H1 (cell line): ENCODE measurements around the gene FRAT2. TPM values are rescaled to one million over a fixed set of nuclear protein-coding genes. Genes with fewer than 3 reads are reported as not detected.

Source experiments
- CTCF ChIA-PET: fragments of 300-600 bp; sonication (Branson Sonifier 250); formaldehyde crosslinking; loops from one replicate; lab custom pipeline; 2021; ENCODE audit not compliant: partially characterized antibody; lab: Charles Lee
- POLR2A ChIA-PET: fragments of 300-600 bp; sonication (Branson Sonifier 250); formaldehyde crosslinking; loops from one replicate; lab custom pipeline; 2021; ENCODE audit warnings: inconsistent platforms; ENCODE audit not compliant: partially characterized antibody; lab: Charles Lee
- DNase-seq, 2 experiments: peaks; one replicate each; pipeline versions ENCODE4 v3.0.0 to v3.0.0-alpha.2; 2010 to 2022; ENCODE audit warnings: low spot score in 2 of 2, low read depth in 1 of 2, mixed read lengths in 1 of 2
- FAIRE-seq: peaks from 2 replicates; lab custom pipeline; 2011; peaks lifted over from hg19 to GRCh38; lab: Jason Lieb, UNC
- H2AFZ ChIP-seq: 2 replicates; pipeline ENCODE4 v1.8.1; 2012; ENCODE audit warnings: low read length, inconsistent platforms
- H2AK5ac ChIP-seq: 2 replicates; pipeline ENCODE4 v1.6.1; 2013; ENCODE audit warnings: low read depth, low read length
- H2BK120ac ChIP-seq: replicated peaks from 2 replicates; pipeline ENCODE3; 2013; ENCODE audit warnings: low read depth, low read length, inconsistent platforms
- H2BK12ac ChIP-seq: 2 replicates; pipeline ENCODE4 v1.6.1; 2013; ENCODE audit warnings: low read depth, low read length
- H2BK15ac ChIP-seq: 2 replicates; pipeline ENCODE4 v1.6.1; 2013; ENCODE audit warnings: low read length
- H2BK20ac ChIP-seq: 2 replicates; pipeline ENCODE4 v1.6.1; 2013; ENCODE audit warnings: low read length
- H2BK5ac ChIP-seq: 2 replicates; pipeline ENCODE4 v1.6.1; 2013; ENCODE audit warnings: low read depth, low read length
- H3K14ac ChIP-seq: 2 replicates; pipeline ENCODE4 v1.6.1; 2013; ENCODE audit warnings: inconsistent platforms; ENCODE audit not compliant: insufficient read length
- H3K18ac ChIP-seq: 2 replicates; pipeline ENCODE4 v1.6.1; 2013; ENCODE audit warnings: low read length; ENCODE audit errors: extremely low read depth
- H3K23ac ChIP-seq: 2 replicates; pipeline ENCODE4 v1.6.1; 2013; ENCODE audit warnings: inconsistent platforms; ENCODE audit not compliant: insufficient read length
- H3K23me2 ChIP-seq: 2 replicates; pipeline ENCODE4 v1.6.1; 2013; ENCODE audit warnings: low read depth, low read length
- H3K27ac ChIP-seq: 2 replicates; pipeline ENCODE4 v1.6.1; 2011; ENCODE audit warnings: low read depth, low read length, inconsistent platforms
- H3K27me3 ChIP-seq, 4 experiments: replicated peaks in 1 of 4; 1 replicate in 1 of 4; 2 replicates in 3 of 4; pipeline versions ENCODE4 v1.6.1 to v1.8.1; 2011 to 2013; ENCODE audit warnings: low read length in 3 of 4, mild to moderate bottlenecking in 3 of 4, inconsistent platforms in 2 of 4, mixed read lengths in 2 of 4, moderate library complexity in 1 of 4; ENCODE audit not compliant: control insufficient read depth in 3 of 4, insufficient read depth in 3 of 4; ENCODE audit errors: extremely low read depth in 1 of 4
- H3K36me3 ChIP-seq, 4 experiments: 2 replicates each; pipeline versions ENCODE4 v1.6.1 to v1.8.1; 2011 to 2013; ENCODE audit warnings: mild to moderate bottlenecking in 4 of 4, low read length in 3 of 4, moderate library complexity in 2 of 4, control low read depth in 1 of 4, inconsistent platforms in 1 of 4; ENCODE audit not compliant: insufficient read depth in 4 of 4, control insufficient read depth in 2 of 4
- H3K4ac ChIP-seq: replicated peaks from 2 replicates; pipeline ENCODE3; 2013; ENCODE audit warnings: low read length, low read depth, mixed read lengths, inconsistent platforms; ENCODE audit not compliant: insufficient read length
- H3K4me1 ChIP-seq, 4 experiments: replicated peaks in 1 of 4; 1 replicate in 1 of 4; 2 replicates in 3 of 4; pipeline versions ENCODE4 v1.6.1 to v1.8.1; 2011 to 2013; ENCODE audit warnings: low read length in 3 of 4, inconsistent platforms in 2 of 4, mixed read lengths in 1 of 4; ENCODE audit not compliant: insufficient read depth in 4 of 4, control insufficient read depth in 3 of 4
- H3K4me2 ChIP-seq, 2 experiments: 2 replicates each; pipeline versions ENCODE4 v1.6.1 to v1.8.1; 2011 to 2013; ENCODE audit warnings: low read depth in 2 of 2, low read length in 2 of 2, control low read depth in 1 of 2, inconsistent platforms in 1 of 2, mild to moderate bottlenecking in 1 of 2; ENCODE audit not compliant: insufficient read depth in 1 of 2
- H3K4me3 ChIP-seq, 4 experiments: fragments of 200-600, 300-600 bp in 1 of 4; sonication (generic), shearing (Covaris generic), sonication (Bioruptor Twin) in 1 of 4; 2 replicates each; pipeline versions ENCODE4 v1.5.1 to v1.8.1; 2011 to 2016; ENCODE audit warnings: low read length in 4 of 4, low read depth in 3 of 4, control low read depth in 2 of 4, inconsistent platforms in 2 of 4, mild to moderate bottlenecking in 2 of 4, mixed read lengths in 1 of 4, moderate library complexity in 1 of 4; ENCODE audit not compliant: insufficient read depth in 2 of 4; ENCODE audit errors: extremely low read depth in 1 of 4
- H3K56ac ChIP-seq: replicated peaks from 2 replicates; pipeline ENCODE3; 2013; ENCODE audit warnings: low read depth, mild to moderate bottlenecking, mixed read lengths, low read length, inconsistent platforms; ENCODE audit not compliant: insufficient read length
- H3K79me1 ChIP-seq: 2 replicates; pipeline ENCODE4 v1.6.1; 2013; ENCODE audit warnings: low read depth, low read length, control low read depth
- H3K79me2 ChIP-seq, 2 experiments: 2 replicates each; pipeline versions ENCODE4 v1.6.1 to v1.8.1; 2012 to 2013; ENCODE audit warnings: low read length in 2 of 2, mild to moderate bottlenecking in 2 of 2, inconsistent platforms in 1 of 2; ENCODE audit not compliant: insufficient read depth in 2 of 2, control insufficient read depth in 1 of 2
- H3K9ac ChIP-seq, 4 experiments: replicated peaks in 1 of 4; 1 replicate in 1 of 4; 2 replicates in 3 of 4; pipeline versions ENCODE4 v1.6.1 to v1.8.1; 2011 to 2013; ENCODE audit warnings: low read depth in 3 of 4, low read length in 3 of 4, control low read depth in 2 of 4, mild to moderate bottlenecking in 2 of 4, moderate library complexity in 2 of 4, inconsistent platforms in 1 of 4; ENCODE audit errors: extremely low read depth in 1 of 4
- H3K9me3 ChIP-seq, 2 experiments: 2 replicates each; pipeline versions ENCODE4 v1.6.1 to v1.8.1; 2012 to 2013; ENCODE audit warnings: mild to moderate bottlenecking in 2 of 2, moderate library complexity in 2 of 2, control low read depth in 1 of 2, inconsistent platforms in 1 of 2, low read depth in 1 of 2, low read length in 1 of 2, mixed read lengths in 1 of 2; ENCODE audit not compliant: insufficient read depth in 2 of 2
- H4K20me1 ChIP-seq, 2 experiments: replicated peaks in 1 of 2; 2 replicates each; pipeline versions ENCODE3 to v1.8.1; 2011 to 2013; ENCODE audit warnings: inconsistent platforms in 2 of 2, low read length in 2 of 2, mild to moderate bottlenecking in 1 of 2; ENCODE audit not compliant: insufficient read depth in 2 of 2, control insufficient read depth in 1 of 2
- H4K5ac ChIP-seq: 2 replicates; pipeline ENCODE4 v1.6.1; 2013; ENCODE audit warnings: low read length, low read depth, mixed read lengths, inconsistent platforms; ENCODE audit not compliant: insufficient read length
- H4K8ac ChIP-seq: 2 replicates; pipeline ENCODE4 v1.8.0; 2013; ENCODE audit warnings: mild to moderate bottlenecking, moderate library complexity, low read length, inconsistent platforms; ENCODE audit not compliant: insufficient read depth; ENCODE audit errors: extremely low read depth
- H4K91ac ChIP-seq: replicated peaks from 2 replicates; pipeline ENCODE3; 2013; ENCODE audit warnings: low read length, mixed read lengths, inconsistent platforms; ENCODE audit not compliant: insufficient read length
- ATF3 ChIP-seq: IDR thresholded peaks from 2 replicates; pipeline ENCODE4 v1.6.1; 2011; ENCODE audit warnings: low read depth, mild to moderate bottlenecking, low read length; ENCODE audit not compliant: insufficient read depth
- CBX5 ChIP-seq: fragments of 300-800, 300-1000 bp; sonication (generic); IDR thresholded peaks from 2 replicates; pipeline ENCODE4 v1.7.1; 2016; ENCODE audit warnings: antibody characterized with exemption, low read length, low read depth
- CHD2 ChIP-seq: IDR thresholded peaks from 2 replicates; pipeline ENCODE4 v1.6.1; 2012; ENCODE audit warnings: low read length, improper control_type of control experiment
- CREB1 ChIP-seq: IDR thresholded peaks from 2 replicates; pipeline ENCODE4 v1.6.1; 2012; ENCODE audit warnings: inconsistent platforms
- GTF2F1 ChIP-seq: IDR thresholded peaks from 2 replicates; pipeline ENCODE4 v1.6.1; 2012; ENCODE audit warnings: low read depth, low read length, improper control_type of control experiment, borderline replicate concordance
- NANOG ChIP-seq: IDR thresholded peaks from 2 replicates; pipeline ENCODE4 v1.6.1; 2011; ENCODE audit warnings: low read length, low read depth, mild to moderate bottlenecking, inconsistent platforms; ENCODE audit not compliant: insufficient read depth, poor library complexity, severe bottlenecking
- RAD21 ChIP-seq, 2 experiments: IDR thresholded peaks in 1 of 2; conservative IDR thresholded peaks in 1 of 2; 2 replicates each; pipeline ENCODE4 v1.6.1; 2011; ENCODE audit warnings: low read depth in 2 of 2, low read length in 2 of 2, improper control_type of control experiment in 1 of 2, inconsistent platforms in 1 of 2, mild to moderate bottlenecking in 1 of 2, moderate library complexity in 1 of 2
- SAP30 ChIP-seq: fragments of 300-600 bp; sonication (generic); IDR thresholded peaks from 2 replicates; pipeline ENCODE4 v1.7.1; 2012; ENCODE audit warnings: low read length, moderate library complexity, mild to moderate bottlenecking, inconsistent platforms; ENCODE audit not compliant: insufficient read depth, insufficient replicate concordance
- SIX5 ChIP-seq: IDR thresholded peaks from 2 replicates; pipeline ENCODE4 v1.6.1; 2011; ENCODE audit warnings: mild to moderate bottlenecking, low read depth, low read length
- SP1 ChIP-seq: IDR thresholded peaks from 2 replicates; pipeline ENCODE4 v1.6.1; 2011; ENCODE audit warnings: low read depth, low read length
- SRF ChIP-seq: IDR thresholded peaks from 2 replicates; pipeline ENCODE4 v1.6.1; 2011; ENCODE audit warnings: mild to moderate bottlenecking, low read depth, low read length, moderate library complexity
- TAF1 ChIP-seq: IDR thresholded peaks from 2 replicates; pipeline ENCODE4 v1.6.1; 2011; ENCODE audit warnings: mild to moderate bottlenecking, low read depth, low read length
- TEAD4 ChIP-seq: IDR thresholded peaks from 2 replicates; pipeline ENCODE4 v1.6.1; 2012; ENCODE audit warnings: low read depth, low read length, inconsistent platforms, mixed read lengths
- YY1 ChIP-seq: IDR thresholded peaks from 2 replicates; pipeline ENCODE4 v1.6.1; 2011; ENCODE audit warnings: low read depth, mild to moderate bottlenecking, low read length
- WGBS, 2 experiments: shearing (Covaris generic) in 1 of 2; methylation state at CpG; one replicate each; pipeline versions ENCODE4 v1.1.6 to v1.1.7; 2013 to 2015; ENCODE audit warnings: low lambda C conversion rate in 2 of 2, mixed read lengths in 2 of 2, inconsistent platforms in 1 of 2, low coverage in 1 of 2, missing lambda C conversion rate in 1 of 2; ENCODE audit not compliant: insufficient replicate concordance in 2 of 2, insufficient coverage in 1 of 2, insufficient read length in 1 of 2; ENCODE audit errors: extremely low coverage in 1 of 2, missing lambda C conversion rate in 1 of 2; 5-methylcytosine and 5-hydroxymethylcytosine counted together
- polyA plus RNA-seq, 7 experiments: library from polyadenylated mRNA; depleted of rRNA in 3 of 7; stranded (reverse) in 5 of 7; unstranded in 2 of 7; fragments of >200 nt in 5 of 7; fragments of 200-250 nt in 2 of 7; gene quantifications; 1 replicate in 5 of 7; 2 replicates in 1 of 7; 4 replicates in 1 of 7; pipeline versions ENCODE4 v1.2.1 to v1.2.3, GENCODE V29; 2011 to 2013; ENCODE audit warnings: missing spikeins in 2 of 7, mixed read lengths in 2 of 7
- total RNA-seq: library from RNA; stranded (reverse); fragmentation: NEBNext Ultra II Directional; extraction: Animal tissue kit (Norgen Biotek cat#: 25700); gene quantifications from 2 replicates; pipeline ENCODE4 v1.2.1, GENCODE V29; 2021

FRAT2 gene
- total and polyA plus RNA-seq, 2 of the 8 experiments (the other 6 are each of a cell fraction or from before 2014, with no cell fraction given), result 47.4 to 83.0 TPM

- H3K9me3 ChIP-seq, result no peaks in the 10 kb centered on the region
- H2BK5ac ChIP-seq, result no peak overlapping the region
- no peak overlapping the region for H2AK5ac ChIP-seq
- H2BK12ac ChIP-seq, result no peak overlapping the region
- H2BK20ac ChIP-seq, result no peak overlapping the region
- 0 out of 7 replicates have a peak, but pooled peaks cover 0 to 2% (median 0%) of the 10 kb centered on the region in 4 experiments for H3K4me1 ChIP-seq
- H4K5ac ChIP-seq, result no peak overlapping the region
- no peak overlapping the region for H3K4me3 ChIP-seq
- no peak overlapping the region for H2AFZ ChIP-seq
- no peak overlapping the region for H2BK120ac ChIP-seq
- H3K27me3 ChIP-seq, result no peaks in the 10 kb centered on the region; a peak in 3 of 7 replicates
- no peak overlapping the region for H2BK15ac ChIP-seq
- H4K20me1 ChIP-seq, result no peaks in the 10 kb centered on the region
- H4K91ac ChIP-seq, result no peak overlapping the region
- WGBS, 2 experiments, result 73% methylated on average over 4 of the region's 4 CpGs; no CpG with 5 or more reads in 1 of the 2 experiments
- FAIRE-seq, result no peak
- no peak for DNase-seq
- H3K23ac ChIP-seq, result no peak overlapping the region
- no peaks in the 10 kb centered on the region for H3K79me2 ChIP-seq
- no peak overlapping the region for H3K14ac ChIP-seq
- no peak overlapping the region for H3K27ac ChIP-seq
- H3K23me2 ChIP-seq, result peaks cover 6% of the 10 kb centered on the region
- no peak overlapping the region for H3K4ac ChIP-seq
- H4K8ac ChIP-seq, result no peak overlapping the region
- ChIA-PET POLR2A (interaction anchor here (1.0 to 2.5 kb wide), 2 partner anchors 12 to 19 kb away, joined by 5 to 10 read pairs; no protein-coding TSS in a partner anchor), CTCF (interaction anchor here (0.9 to 2.1 kb wide), 6 partner anchors 10 to 41 kb away, joined by 3 to 6 read pairs (median 5); no protein-coding TSS in a partner anchor)
- H3K9ac ChIP-seq, result no peak overlapping the region
- no peak overlapping the region for H3K4me2 ChIP-seq
- no peak overlapping the region for H3K18ac ChIP-seq
- no peaks in the 10 kb centered on the region for H3K36me3 ChIP-seq
- no peaks in the 10 kb centered on the region for H3K79me1 ChIP-seq
- no peak overlapping the region for H3K56ac ChIP-seq
- TF ChIP-seq TEAD4 (no peak), YY1 (no peak), SRF (no peak), SIX5 (no peak), RAD21 (IDR thresholded peaks at IDR 0.05 in 1 of 2, conservative IDR thresholded peaks at IDR 0.05 in 1 of 2; ENCODE audit: low read depth in 2 of 2, low read length in 2 of 2) (no peak), GTF2F1 (no peak), CREB1 (no peak), TAF1 (no peak), NANOG (no peak), CBX5 (no peak), SP1 (no peak), ATF3 (no peak), CHD2 (no peak), SAP30 (no peak)
Observed at GRCh38 chr10:97314671-97315070, 19.9 kb downstream of the FRAT2 start.
